ENCODE results near the gene SMURF2.
"Not testable (repeated sequence)": the region's sequence is repeated elsewhere in the genome, so short reads cannot be mapped to it uniquely, and the experiment has no call there.

DNA sequence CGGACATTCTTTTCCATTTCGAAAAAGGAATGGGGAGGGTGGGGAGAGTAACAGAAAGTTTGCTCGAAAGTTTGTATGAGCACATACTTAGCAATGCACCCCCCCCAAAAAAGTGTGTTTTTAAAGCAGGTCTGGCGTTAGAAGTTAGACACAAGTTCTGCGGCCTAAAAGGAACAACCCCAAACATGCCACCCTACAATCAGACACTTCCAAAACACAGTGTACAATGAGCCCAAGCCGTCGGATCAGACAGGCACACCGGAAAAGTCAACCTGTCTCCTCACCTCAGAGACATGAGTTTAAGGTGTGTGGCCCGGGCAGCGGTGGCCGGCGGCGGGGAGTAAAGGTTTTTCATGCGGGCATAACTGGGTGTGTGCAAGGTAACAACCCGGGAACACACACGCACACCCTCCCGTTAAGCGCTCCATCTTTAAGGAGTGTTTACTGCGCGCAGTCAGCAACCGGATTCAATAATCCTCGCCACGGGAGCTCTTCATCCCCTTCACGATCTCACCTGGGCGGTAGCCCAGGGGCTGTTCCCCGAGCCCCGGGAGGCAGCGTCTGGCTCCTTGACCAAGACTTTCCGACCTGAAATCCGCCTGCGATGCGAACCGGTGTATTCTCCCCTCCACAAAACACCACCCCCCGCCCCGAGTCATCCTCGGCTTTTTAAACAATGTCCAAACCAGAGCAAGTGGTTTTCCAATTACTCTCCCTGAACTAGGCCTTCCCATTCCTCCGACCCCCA, 955 bp downstream of the SMURF2 start:
- TF ChIP-seq, protein P1, sequence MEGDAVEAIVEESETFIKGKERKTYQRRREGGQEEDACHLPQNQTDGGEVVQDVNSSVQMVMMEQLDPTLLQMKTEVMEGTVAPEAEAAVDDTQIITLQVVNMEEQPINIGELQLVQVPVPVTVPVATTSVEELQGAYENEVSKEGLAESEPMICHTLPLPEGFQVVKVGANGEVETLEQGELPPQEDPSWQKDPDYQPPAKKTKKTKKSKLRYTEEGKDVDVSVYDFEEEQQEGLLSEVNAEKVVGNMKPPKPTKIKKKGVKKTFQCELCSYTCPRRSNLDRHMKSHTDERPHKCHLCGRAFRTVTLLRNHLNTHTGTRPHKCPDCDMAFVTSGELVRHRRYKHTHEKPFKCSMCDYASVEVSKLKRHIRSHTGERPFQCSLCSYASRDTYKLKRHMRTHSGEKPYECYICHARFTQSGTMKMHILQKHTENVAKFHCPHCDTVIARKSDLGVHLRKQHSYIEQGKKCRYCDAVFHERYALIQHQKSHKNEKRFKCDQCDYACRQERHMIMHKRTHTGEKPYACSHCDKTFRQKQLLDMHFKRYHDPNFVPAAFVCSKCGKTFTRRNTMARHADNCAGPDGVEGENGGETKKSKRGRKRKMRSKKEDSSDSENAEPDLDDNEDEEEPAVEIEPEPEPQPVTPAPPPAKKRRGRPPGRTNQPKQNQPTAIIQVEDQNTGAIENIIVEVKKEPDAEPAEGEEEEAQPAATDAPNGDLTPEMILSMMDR (IDR thresholded peaks at IDR 0.05) = not testable (repeated sequence)
- TF ChIP-seq POLR2A (IDR thresholded peaks at IDR 0.05) = not testable (repeated sequence)

Measured in heart left ventricle (tissue), 13 donors.